ENCODE results near the gene NEK6.

The NEK6 gene

DNA sequence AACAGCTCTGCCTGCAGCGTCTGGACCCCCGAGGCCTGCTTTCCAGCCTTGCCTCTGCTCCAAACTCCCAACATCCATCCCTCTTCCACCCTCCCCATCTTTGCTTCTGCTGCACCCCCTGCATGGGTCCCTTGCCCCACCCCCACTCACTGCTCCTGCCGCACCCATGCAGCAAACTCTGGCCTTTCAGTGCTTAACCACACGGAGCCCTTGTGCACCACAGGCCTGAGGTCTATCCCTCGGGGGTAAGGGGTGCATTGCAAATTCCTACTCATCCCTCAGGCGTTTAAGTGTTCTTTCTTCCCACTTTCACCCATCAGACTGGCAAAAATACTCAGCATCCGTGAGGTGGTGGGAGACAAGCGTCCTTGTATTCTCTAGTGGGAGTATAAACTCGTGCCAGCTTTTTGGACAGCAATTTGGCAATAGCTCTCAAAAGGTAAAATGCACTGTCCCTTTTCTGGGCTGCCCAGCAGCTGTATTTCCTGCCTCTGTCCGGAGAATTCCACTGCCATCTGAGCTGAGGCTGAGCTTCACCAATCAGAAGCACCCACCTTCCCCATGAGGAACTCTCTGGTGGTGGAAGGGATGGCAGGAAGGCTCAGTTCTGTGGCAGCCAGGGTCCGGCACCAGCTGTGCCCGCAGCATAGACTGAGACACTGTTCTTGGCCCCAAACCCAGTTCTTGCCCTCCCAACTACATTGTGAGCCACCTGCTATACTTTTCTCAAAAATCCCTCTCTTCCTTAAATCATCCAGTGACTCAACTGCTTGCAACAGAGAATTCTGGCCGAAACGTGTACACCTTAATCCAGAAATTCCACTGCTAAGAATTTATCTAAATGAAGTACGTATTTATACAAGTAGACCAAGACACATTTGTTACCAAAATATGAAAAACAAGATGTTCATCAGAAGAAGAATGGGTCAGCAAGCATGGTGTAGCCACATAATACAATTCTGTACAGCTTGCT is 142.5 kb downstream of the NEK6 start:
- no peak for DNase-seq (ENCODE audit: low spot score)

All from hepatic stellate cell (primary cell).